Right atrium auricular region (tissue), 2 donors: Measurements from ENCODE around the gene OSBPL6. TPM values are rescaled to one million over a fixed set of nuclear protein-coding genes. Genes with fewer than 3 reads are reported as not detected.
"Not testable (repeated sequence)": the region's sequence is repeated elsewhere in the genome, so short reads cannot be mapped to it uniquely, and the experiment has no call there.

Source experiments
- DNase-seq: peaks from one replicate; pipeline ENCODE4 v3.0.0-alpha.2; 2019; ENCODE audit warnings: low spot score
- H3K27ac ChIP-seq, 2 donors: fragments of 200-600 bp; sonication (generic); 1 replicate in 1 of 2; 2 replicates in 1 of 2; pipeline ENCODE4 v1.5.1; 2016 to 2019
- H3K27me3 ChIP-seq, 2 donors: fragments of 200-600 bp; sonication (generic); one replicate each; pipeline versions ENCODE4 v1.5.1 to v1.6.0; 2017 to 2019
- H3K36me3 ChIP-seq: fragments of 200-600 bp; sonication (generic); one replicate; pipeline ENCODE4 v1.5.1; 2016
- H3K4me1 ChIP-seq, 2 donors: fragments of 200-600 bp; sonication (generic); one replicate each; pipeline versions ENCODE4 v1.5.1 to v1.6.0; 2017 to 2019
- H3K4me3 ChIP-seq, 2 donors: fragments of 200-600 bp; sonication (generic); 1 replicate in 1 of 2; 2 replicates in 1 of 2; pipeline ENCODE4 v1.5.1; 2017 to 2019; ENCODE audit warnings: mild to moderate bottlenecking in 1 of 2, moderate library complexity in 1 of 2
- H3K9me3 ChIP-seq, 2 donors: fragments of 200-600 bp; sonication (generic); one replicate each; pipeline ENCODE4 v1.5.1; 2019
- CTCF ChIP-seq, 2 donors: fragments of 200-600 bp; sonication (generic); IDR thresholded peaks; one replicate each; pipeline ENCODE4 v1.5.1; 2019; ENCODE audit warnings: antibody characterized with exemption in 2 of 2
- total RNA-seq, 2 donors: library from RNA; depleted of rRNA; stranded (reverse); fragments of >200 nt; gene quantifications; one replicate each; pipeline ENCODE4 v1.1.0, GENCODE V29; 2016

Gene OSBPL6
- total RNA-seq, 2 donors from 2014 or later: 4.8 to 11.5 TPM

GRCh38 chr2:178403671-178404306 is 209.5 kb downstream of the OSBPL6 start:
- H3K27me3 ChIP-seq: no peaks in the 10 kb centered on the region
- no peak for DNase-seq
- H3K27ac ChIP-seq: no peak overlapping the region

GRCh38 chr2:178404368-178404767 is 210.1 kb downstream of the OSBPL6 start:
- Histone ChIP-seq H3K27ac (no peak overlapping the region), H3K27me3 (no peaks in the 10 kb centered on the region), H3K4me1 (no peaks in the 10 kb centered on the region), H3K9me3 (no peaks in the 10 kb centered on the region), H3K36me3 (no peaks in the 10 kb centered on the region), H3K4me3 (no peak overlapping the region)
- TF ChIP-seq CTCF (IDR thresholded peaks at IDR 0.05): no peak
- DNase-seq: no peak

More at GRCh38 chr2:178403671-178404306, 209.5 kb downstream of the OSBPL6 start:
- no peaks in the 10 kb centered on the region for H3K4me1 ChIP-seq
- H3K9me3 ChIP-seq: no peaks in the 10 kb centered on the region
- H3K36me3 ChIP-seq: no peaks in the 10 kb centered on the region
- no peak overlapping the region for H3K4me3 ChIP-seq
- TF ChIP-seq CTCF (IDR thresholded peaks at IDR 0.05): no peak

- H3K9me3 ChIP-seq: no peaks in the 10 kb centered on the region
These were observed 214.9 kb downstream of the OSBPL6 start for GRCh38 chr2:178409261-178409660.

GRCh38 chr2:178412047-178412446 is 217.7 kb downstream of the OSBPL6 start:
- H3K4me1 ChIP-seq: peaks cover 0 to 6% of the 10 kb centered on the region in 2 donors
- H3K4me3 ChIP-seq: no peak overlapping the region
- no peaks in the 10 kb centered on the region for H3K27me3 ChIP-seq
- H3K9me3 ChIP-seq: no peaks in the 10 kb centered on the region
- TF ChIP-seq CTCF (IDR thresholded peaks at IDR 0.05): no peak
- no peak for DNase-seq
- no peak overlapping the region for H3K27ac ChIP-seq
- H3K36me3 ChIP-seq: no peaks in the 10 kb centered on the region

More at GRCh38 chr2:178409261-178409660, 214.9 kb downstream of the OSBPL6 start:
- no peak for DNase-seq
- H3K4me1 ChIP-seq: no peaks in the 10 kb centered on the region
- H3K27me3 ChIP-seq: no peaks in the 10 kb centered on the region
- H3K4me3 ChIP-seq: no peak overlapping the region
- no peak overlapping the region for H3K27ac ChIP-seq
- no peaks in the 10 kb centered on the region for H3K36me3 ChIP-seq
- no peak for TF ChIP-seq CTCF (IDR thresholded peaks at IDR 0.05)

- not testable (repeated sequence) for H3K27me3 ChIP-seq, H3K4me3 ChIP-seq, H3K27ac ChIP-seq, H3K36me3 ChIP-seq, H3K4me1 ChIP-seq, H3K9me3 ChIP-seq, DNase-seq
These were observed 218.1 kb downstream of the OSBPL6 start for GRCh38 chr2:178412453-178412852.

GRCh38 chr2:178413472-178414265 is 219.4 kb downstream of the OSBPL6 start:
- peak overlapping the region; percentile 90 to 92 for H3K27ac ChIP-seq
- peaks cover 0 to 6% of the 10 kb centered on the region in 2 donors for H3K4me1 ChIP-seq
- DNase-seq: peak; percentile 80
- no peak for TF ChIP-seq CTCF (IDR thresholded peaks at IDR 0.05)
- H3K9me3 ChIP-seq: no peaks in the 10 kb centered on the region
- no peaks in the 10 kb centered on the region for H3K27me3 ChIP-seq
- peak overlapping the region; percentile 49 to 62 for H3K4me3 ChIP-seq
- no peaks in the 10 kb centered on the region for H3K36me3 ChIP-seq
